HT1080 (cell line): ENCODE results near the gene PARD6A. TPM values are rescaled to one million over a fixed set of nuclear protein-coding genes. Genes with fewer than 3 reads are reported as not detected.

Experiments
- DNase-seq: peaks from one replicate; pipeline ENCODE4 v3.0.0-alpha.2; 2015; ENCODE audit warnings: low read depth
- polyA plus RNA-seq, 2 experiments: library from polyadenylated mRNA; depleted of rRNA; stranded (reverse); fragments of >200 nt; gene quantifications; 2 replicates each; pipeline ENCODE4 v1.2.3, GENCODE V29; 2015
- total RNA-seq: library from RNA; depleted of rRNA; stranded (reverse); fragments of >200 nt; shearing (Covaris generic); gene quantifications from 2 replicates; pipeline ENCODE4 v1.2.3, GENCODE V29; 2014; rRNA removed

Gene PARD6A, protein sequence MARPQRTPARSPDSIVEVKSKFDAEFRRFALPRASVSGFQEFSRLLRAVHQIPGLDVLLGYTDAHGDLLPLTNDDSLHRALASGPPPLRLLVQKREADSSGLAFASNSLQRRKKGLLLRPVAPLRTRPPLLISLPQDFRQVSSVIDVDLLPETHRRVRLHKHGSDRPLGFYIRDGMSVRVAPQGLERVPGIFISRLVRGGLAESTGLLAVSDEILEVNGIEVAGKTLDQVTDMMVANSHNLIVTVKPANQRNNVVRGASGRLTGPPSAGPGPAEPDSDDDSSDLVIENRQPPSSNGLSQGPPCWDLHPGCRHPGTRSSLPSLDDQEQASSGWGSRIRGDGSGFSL
- total RNA-seq: 2.8 and 3.8 TPM in 2 replicates
- 1.4 and 2.0 TPM in 2 replicates for polyA plus RNA-seq (2015; cell fraction: cytosol; rRNA removed)
- 0.17 and 0.95 TPM in 2 replicates for polyA plus RNA-seq (2015; cell fraction: nucleus; rRNA removed)

DNA sequence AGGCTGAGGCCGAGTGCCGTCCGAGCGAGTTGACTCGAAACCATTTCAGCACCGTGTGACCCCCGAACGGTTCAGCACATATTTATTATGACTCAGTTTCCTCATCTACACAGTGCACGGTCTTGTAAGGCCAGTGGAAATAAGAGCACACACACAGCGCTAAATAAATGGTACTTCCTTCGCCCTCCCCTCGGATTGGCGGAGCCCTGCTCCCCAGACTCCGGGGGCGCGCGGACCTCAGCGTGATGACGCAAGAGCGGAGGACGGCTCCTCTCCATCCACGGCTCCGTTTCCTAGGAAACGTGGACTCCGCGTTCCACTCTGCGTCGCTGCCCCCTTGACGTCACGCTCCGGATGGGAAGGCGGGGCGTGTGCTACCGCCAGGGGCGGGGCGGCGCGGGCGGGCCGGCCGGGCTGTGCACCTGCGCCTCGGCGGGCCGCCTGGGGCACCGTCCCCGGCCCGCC is at the start of gene PARD6A:
Gene PARD6A (plus strand): TSS at position 397 of the 465 bp plus-strand sequence. CDS start 79 bp downstream, outside the sequence.
- DNase-seq: peak; percentile 92

DNA sequence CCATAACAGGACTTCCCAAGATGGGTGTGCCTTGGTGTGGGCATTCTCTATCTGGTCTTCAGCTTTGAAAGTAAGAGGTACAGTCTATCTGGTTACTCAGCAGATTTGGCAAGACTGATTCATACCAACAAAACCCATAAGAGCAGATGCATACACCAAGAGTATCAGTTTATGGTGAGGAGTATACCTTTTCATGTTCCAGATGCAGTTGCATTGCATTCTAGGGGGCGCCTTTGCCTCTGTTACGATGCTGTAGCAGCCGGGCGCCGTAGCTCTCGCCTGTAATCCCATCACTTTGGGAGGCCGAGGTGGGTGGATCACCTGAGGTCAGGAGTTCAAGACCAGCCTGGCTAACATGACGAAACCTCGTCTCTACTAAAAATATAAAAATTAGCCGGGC is 47.0 kb upstream of the PARD6A start:
- DNase-seq: no peak

DNA sequence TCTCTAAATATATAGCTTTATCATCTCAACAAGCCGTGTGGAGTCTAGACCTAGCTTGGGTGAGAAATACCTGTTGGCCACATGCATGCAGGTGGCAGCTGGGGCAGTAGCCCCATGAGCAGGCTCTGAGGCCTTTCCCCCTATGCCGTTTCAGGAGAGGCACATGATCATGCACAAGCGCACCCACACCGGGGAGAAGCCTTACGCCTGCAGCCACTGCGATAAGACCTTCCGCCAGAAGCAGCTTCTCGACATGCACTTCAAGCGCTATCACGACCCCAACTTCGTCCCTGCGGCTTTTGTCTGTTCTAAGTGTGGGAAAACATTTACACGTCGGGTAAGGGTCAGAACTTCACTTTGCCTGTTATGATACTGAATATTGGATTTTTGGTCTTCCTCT is 32.5 kb upstream of the PARD6A start:
- DNase-seq: no peak

DNA sequence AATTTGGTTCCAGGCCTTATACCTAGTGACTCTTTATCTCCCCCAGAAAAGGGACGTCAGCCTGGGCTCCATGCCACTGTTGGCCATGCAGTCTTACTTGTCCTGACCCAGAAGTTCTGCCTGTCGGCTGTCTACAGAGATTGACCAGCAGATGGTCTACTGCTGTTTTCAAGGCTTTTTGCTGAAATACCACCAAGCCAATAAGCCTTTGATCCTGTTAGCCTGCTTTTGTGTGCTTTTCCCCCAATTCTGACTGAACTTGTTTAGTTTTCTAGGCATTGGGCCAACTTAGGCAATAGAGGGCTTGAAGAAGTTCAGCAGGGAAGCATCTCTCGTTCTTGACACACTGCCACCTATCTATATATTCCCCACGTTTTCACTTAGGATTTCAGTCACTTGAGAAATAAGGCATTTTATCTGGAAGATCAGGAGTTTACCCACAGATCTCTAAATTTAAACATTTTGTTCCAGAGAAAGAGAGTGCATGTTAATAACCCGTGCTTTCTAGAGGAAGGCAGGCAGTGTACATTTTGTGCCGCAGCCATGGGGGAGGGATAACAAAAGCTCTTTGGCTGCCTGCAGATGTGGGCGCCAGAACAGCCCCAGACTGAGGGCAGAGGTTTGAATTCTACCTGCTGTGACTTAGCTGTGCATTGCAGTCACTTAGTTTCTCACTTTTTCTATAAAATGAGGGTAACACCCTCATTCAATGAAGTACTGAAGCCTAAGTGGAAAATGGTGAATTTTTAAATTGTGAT is 28.2 kb upstream of the PARD6A start:
- no peak for DNase-seq

DNA sequence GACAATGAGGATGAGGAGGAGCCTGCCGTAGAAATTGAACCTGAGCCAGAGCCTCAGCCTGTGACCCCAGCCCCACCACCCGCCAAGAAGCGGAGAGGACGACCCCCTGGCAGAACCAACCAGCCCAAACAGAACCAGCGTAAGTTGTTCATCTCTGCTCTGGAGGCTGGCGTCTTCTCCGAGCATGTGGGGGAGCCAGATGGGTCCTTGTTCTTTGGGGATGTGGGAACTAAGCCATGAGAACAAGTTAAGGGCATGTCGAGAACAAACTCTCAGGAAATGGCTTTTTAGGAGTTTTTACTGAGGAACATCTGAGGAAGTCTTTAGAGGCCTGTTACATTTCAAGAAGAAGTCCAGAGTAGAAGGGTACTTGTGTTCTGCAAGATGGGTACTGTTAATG is 24.0 kb upstream of the PARD6A start:
- no peak for DNase-seq

DNA sequence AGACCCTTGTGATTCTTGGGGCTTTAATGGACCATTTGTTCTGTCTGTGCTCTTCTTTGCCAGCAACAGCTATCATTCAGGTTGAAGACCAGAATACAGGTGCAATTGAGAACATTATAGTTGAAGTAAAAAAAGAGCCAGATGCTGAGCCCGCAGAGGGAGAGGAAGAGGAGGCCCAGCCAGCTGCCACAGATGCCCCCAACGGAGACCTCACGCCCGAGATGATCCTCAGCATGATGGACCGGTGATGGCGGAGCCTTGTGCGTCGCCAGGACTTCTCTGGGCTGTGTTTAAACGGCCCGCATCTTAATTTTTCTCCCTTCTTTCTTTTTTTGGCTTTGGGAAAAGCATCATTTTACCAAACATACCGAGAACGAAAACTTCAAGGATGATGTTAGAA is 23.1 kb upstream of the PARD6A start:
- no peak for DNase-seq

DNA sequence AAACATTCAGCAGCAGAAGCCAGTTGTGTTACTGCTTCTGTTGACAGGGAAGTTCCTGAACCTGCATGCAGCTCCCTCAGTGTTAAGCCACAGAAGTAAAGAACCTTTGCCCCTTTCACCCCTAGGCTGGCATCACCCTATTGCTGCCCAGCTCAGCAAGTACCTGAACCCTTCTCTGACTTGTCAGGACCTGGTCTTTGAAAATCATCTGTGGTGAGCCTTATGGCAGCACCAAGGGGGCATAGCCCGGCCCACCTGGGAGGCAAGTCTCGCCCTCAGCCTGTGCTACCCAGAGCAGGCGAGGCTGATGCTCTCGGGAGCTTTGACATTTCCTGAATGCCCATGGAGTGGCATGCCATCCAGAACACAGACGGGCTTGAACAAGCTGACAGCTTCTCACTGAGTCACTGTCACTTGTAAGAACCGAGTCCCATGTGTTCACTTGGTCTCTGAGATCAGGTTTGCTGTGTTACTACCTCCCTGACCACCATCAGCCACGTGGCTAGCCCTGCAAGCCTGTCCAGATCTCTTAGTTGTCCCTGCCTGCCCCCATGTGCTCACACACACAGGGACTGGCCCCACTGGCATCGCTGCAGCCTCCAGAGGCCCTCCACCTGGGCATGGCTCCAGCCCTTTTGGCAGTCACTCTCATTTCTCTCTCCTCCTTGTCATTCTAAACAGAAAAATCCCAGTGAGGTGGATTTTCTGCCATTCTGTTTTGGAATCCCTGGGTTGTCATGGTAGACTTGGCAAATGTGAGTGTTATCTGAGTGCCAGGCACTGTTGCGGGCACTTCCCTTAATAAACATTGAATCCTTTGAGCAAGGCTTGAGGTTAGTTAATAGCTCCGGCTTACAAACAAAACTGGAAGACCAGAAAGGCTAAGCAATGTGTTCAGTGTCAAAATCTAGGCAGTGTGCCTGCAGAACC is 18.7 kb upstream of the PARD6A start:
- no peak for DNase-seq

DNA sequence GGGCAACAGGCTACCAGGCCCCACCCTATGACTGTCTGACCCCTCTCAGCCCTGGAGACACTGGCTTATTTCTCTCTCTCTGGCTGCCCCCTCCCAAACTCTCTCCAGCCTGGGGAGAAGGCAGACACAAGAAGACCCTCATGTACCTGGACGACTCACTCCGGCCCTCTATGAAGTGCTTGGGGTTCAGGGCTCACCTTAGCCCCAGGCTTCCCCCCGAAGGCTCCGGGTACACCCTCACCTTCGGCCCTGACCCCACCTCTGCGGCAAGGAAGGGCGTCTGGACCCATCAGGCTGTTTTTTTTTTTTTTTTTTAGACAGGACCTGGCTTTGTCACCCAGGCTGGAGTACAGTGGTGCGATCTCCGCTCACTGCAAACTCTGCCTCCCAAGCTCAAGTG is 16.7 kb upstream of the PARD6A start:
- no peak for DNase-seq

DNA sequence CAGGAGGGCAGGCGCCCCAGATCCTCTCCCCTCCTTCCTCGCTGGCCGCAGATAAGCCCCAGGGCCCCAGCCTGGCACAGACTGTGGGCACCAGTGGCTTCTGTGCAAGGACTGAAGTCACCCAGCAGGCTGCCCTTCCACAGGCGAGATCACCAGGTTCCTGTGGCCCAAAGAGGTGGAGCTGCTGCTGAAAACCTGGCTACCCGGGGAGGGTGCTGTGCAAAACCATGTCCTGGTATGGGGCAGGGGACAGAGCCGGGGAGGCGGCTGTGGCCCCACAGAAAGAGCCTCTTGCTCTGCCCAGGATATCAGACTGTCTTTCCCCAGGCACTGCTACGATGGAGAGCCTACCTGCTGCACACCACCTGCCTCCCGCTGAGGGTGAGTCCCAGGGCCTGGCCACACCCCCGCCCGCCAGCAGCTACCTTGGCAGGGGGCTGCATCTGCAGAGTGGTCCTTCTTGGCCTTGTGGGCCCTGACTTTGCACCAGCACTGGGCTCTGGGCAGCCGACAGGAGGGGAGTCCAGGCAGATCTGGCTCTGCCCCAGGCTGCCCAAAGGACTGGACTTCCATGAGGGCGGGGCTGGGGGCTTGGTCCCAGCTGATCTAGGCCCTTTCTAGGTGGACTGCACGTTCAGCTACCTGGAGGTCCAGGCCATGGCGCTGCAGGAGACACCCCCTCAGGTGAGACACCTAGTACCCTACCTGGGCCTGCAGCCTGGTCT is 15.2 kb upstream of the PARD6A start:
- DNase-seq: no peak

DNA sequence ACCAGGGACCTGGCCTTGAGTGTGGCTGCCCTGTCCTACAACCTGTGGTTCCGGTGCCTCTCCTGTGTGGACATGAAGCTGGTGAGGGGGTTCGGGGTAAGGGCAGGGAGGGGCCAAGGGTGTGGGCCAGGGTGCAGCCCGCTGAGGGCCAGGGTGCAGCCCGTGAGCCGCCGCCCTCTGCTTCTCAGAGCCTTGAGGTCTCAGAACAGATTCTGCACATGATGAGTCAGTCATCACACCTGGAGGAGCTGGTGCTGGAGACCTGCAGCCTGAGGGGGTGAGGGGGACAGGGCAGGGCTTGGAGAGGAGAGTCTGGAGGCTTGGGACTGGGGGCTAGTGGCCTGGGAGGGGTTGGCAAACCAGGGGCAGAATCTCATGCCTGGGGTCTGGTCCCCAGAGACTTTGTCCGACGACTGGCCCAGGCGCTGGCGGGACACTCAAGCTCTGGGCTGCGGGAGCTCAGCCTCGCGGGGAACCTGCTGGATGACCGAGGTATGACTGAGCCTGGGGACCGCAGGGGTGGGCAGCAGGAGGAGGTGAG is 13.6 kb upstream of the PARD6A start:
- no peak for DNase-seq

DNA sequence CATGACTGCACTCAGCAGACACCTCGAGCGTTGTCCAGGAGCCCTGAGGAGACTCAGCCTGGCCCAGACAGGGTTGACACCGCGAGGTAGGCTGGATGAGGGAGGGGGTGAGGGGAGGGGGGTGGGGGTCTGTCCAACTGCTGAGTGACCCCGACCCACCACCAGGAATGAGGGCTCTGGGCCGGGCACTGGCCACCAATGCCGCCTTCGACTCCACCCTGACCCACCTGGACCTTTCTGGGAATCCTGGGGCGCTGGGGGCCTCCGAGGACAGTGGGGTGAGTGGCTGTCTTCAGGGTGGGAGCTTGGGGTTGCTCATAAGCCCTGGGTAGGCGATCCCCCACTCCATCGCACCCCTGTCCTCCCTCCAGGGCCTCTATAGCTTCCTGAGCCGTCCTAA is 13.1 kb upstream of the PARD6A start:
- DNase-seq: no peak

DNA sequence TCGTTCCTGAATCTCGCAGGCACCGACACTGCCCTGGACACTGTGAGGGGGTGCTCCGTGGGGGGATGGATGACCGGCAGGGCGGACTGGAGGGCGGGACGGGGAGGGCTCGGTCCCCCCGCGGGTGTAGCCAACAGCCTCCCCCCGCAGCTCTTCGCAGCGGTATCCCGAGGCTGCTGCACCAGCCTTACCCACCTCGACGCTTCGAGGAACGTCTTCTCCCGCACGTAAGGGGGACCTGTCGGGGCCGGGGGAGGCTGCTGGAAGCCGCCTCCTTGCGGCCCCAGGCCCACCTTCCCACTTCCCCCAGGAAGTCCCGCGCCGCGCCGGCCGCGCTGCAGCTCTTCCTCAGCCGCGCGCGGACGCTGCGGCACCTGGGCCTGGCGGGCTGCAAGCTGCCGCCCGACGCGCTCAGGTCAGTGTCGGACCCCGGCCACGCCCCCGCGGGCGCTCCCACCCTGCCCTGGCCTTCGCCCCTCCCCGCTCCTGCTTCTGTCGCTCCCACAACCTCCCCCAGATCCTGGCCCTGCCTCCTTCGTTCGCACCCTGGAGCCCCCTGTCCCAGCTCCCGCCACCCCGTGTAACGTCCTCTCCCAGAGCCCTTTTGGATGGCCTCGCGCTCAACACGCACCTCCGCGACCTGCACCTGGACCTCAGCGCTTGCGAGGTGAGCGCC is 12.5 kb upstream of the PARD6A start:
- no peak for DNase-seq

DNA sequence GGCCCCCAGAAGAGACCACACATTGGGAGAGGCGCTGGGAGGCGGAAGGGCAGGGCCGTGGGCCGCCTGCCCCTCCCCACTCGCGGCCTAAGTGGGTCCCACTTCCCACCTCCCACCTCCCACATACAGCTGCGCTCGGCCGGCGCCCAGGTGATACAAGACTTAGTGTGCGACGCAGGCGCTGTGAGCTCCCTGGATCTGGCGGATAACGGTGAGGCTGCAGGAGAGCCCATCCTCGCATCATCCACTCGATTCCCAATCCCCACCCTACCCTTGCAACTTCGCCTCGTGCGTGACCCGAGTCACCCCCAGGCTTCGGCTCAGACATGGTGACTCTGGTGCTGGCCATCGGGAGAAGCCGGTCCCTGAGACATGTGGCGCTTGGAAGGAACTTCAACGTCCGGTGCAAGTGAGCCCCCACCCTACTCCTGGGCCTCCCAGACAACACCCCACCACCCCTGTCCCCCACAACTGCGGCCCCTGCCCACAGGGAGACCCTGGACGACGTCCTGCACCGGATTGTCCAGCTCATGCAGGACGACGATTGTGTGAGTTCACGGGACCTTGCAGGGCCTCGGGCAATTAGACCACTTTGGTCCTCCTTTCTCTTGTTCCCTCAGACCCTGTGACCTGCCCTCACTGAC is 11.9 kb upstream of the PARD6A start:
- no peak for DNase-seq

DNA sequence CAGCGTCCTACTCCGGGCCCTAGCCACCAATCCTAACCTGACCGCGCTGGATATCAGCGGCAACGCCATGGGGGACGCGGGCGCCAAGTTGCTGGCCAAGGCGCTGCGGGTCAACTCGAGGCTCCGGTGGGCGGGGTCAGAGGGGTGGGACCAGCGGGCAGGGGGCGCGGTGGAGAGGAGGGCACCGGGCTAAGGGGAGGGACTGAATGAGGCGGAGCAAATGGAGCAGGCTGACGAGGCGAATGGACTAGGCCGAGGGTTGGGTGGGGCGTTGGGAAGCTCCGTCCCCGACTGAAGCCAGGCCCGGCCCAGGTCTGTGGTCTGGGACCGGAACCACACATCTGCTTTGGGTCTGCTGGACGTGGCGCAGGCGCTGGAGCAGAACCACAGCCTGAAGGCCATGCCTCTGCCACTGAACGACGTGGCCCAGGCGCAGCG is 11.2 kb upstream of the PARD6A start:
- no peak for DNase-seq

DNA sequence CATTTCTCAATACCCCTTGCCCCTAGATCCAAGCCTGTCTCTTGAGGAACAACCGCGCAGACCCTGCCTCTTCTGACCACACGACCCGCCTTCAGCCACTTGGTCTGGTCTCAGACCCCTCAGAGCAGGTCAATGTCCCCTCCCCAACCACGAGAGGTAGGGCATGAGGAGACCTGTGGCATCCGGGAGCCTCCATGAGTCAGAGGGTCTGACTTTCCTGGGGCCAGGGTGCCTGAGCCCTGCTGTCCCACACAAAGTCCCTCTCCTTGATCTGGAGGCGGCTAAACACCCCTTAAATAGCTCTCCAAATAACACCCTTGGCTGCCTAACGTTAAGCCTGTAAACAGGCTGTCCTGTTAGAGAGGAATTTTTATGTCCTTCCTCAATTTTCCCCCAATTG is 10.7 kb upstream of the PARD6A start:
- DNase-seq: no peak

DNA sequence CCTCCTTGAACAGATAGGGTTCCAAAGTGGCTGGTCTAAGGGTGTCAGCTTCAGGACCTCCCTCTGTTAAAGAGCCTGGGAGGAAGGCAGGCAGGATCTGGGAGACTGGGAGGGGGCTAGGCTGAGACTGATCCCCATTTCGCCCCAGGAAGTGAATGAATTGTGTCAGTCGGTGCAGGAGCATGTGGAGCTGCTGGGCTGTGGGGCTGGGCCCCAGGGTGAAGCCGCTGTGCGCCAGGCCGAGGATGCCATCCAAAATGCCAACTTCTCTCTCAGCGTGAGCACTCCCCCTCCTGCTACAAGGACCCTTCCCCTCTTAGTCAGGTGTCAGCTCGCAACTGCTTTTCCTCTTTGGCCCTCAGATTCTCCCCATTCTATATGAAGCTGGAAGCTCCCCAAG is 9.7 kb upstream of the PARD6A start:
- no peak for DNase-seq

DNA sequence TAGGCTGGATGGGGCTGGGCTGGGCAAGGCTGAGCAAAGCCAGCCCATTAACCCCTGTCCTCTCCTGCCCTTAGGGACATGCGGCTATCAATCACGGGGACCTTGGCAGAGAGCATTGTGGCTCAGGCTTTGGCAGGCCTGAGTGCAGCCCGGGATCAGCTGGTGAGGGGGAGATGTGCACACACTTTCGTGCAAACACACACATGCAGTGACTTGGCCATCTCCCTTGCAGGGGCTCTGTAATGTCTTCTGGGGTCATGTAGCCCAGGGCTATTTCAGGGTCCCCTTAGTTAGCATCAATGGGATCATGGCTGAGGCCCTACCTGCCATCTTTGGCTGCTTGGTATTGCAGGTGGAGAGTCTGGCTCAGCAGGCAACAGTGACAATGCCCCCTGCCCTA is 8.9 kb upstream of the PARD6A start:
- no peak for DNase-seq

DNA sequence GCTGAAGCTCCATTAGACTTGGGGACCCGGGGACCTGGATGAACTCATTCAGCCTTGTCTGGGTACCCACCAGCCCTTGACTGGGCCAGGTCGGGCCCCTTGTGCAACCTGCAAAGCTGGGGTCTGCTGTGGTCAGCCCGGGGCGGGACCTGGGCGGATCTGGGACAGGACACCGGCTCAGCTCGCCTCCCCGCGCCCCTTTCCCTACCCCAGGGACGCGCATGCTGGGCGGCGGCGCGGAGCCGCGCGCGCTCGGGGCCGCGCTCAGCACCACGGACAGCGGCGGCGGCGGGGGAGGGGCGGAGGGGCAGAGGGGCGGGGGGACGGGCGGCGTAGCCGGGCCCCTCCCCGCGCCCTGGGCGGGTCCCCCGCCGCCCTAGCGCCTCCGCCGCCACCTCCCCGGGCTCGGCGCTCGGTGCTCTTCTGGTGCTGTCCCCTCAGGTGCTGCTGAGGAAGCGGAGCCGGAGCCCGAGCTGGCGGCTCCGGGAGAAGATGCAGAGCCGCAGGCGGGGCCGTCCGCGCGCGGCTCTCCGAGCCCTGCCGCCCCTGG is 8.1 kb upstream of the PARD6A start:
- peak; percentile 29 for DNase-seq
